Colonic mucosa (tissue), 4 donors: ENCODE measurements around the gene DCUN1D3. TPM values are rescaled to one million over a fixed set of nuclear protein-coding genes. Genes with fewer than 3 reads are reported as not detected.

Source experiments
- DNase-seq: peaks from one replicate; pipeline ENCODE4 v3.0.0-alpha.2; 2020
- H3K27ac ChIP-seq: fragments of 200-600 bp; one replicate; pipeline ENCODE4 v1.8.0; 2021
- H3K27me3 ChIP-seq: fragments of 200-600 bp; one replicate; pipeline ENCODE4 v1.8.0; 2021
- H3K36me3 ChIP-seq: fragments of 200-600 bp; one replicate; pipeline ENCODE4 v1.8.0; 2021
- H3K4me1 ChIP-seq: fragments of 200-600 bp; one replicate; pipeline ENCODE4 v1.8.0; 2021; ENCODE audit warnings: mild to moderate bottlenecking
- H3K4me3 ChIP-seq: fragments of 200-600 bp; one replicate; pipeline ENCODE4 v1.8.0; 2021
- H3K9ac ChIP-seq, 2 donors: one replicate each; pipeline ENCODE4 v1.7.0; 2013; ENCODE audit warnings: control low read depth in 2 of 2, low read depth in 2 of 2, low read length in 2 of 2
- H3K9me3 ChIP-seq: fragments of 200-600 bp; one replicate; pipeline ENCODE4 v1.8.0; 2021
- intact Hi-C: fragments of 100-400 bp; cut with DNase I; formaldehyde crosslinking; loops from one replicate; pipeline ENCODE4 v1.14.1; 2022
- total RNA-seq, 2 donors: library from RNA; stranded (reverse); fragmentation: NEBNext Ultra II Directional in 1 of 2; extraction: Animal tissue kit (Norgen Biotek cat#: 25700) in 1 of 2; gene quantifications; one replicate each; pipeline ENCODE4 v1.2.1, GENCODE V29; 2021
- TF ChIP-seq, protein P1 (sequence below): fragments of 200-600 bp; IDR thresholded peaks from one replicate; pipeline ENCODE4 v1.8.0; 2022; ENCODE audit warnings: antibody characterized with exemption, mild to moderate bottlenecking
- donor health status: healthy.
- donor health status: DM: no; HTN: no; CAD: no.
- donor health status: DM: no; HTN: no; CAD: no.

Gene DCUN1D3
- total RNA-seq, 2 donors from 2014 or later, result 6.0 to 15.0 TPM

DNA sequence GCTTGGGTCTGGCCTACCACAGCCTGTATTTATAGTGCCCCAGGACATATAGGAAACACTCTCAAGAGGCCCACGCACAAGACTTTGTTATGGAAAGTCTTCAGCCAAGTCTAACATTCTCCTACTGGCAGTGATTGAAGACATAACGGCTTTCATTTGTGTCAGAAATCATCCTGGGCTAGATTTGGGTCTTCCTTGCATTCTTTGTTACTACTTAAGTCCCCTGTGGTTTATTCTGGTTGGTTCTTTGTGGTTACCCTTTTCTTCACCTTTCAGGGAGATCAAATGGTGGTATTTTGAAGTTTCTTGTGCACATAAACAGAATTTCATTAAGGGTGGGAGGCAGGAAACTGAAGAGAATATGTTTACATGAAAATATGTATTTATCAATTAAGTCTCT lies 56.1 kb downstream of the DCUN1D3 start:
- Histone ChIP-seq H3K36me3 (no peaks in the 10 kb centered on the region), H3K27ac (no peak overlapping the region), H3K9ac (no peak overlapping the region), H3K4me1 (no peaks in the 10 kb centered on the region), H3K4me3 (no peak overlapping the region), H3K9me3 (no peaks in the 10 kb centered on the region), H3K27me3 (no peaks in the 10 kb centered on the region)
- DNase-seq, result no peak
- TF ChIP-seq, protein P1, sequence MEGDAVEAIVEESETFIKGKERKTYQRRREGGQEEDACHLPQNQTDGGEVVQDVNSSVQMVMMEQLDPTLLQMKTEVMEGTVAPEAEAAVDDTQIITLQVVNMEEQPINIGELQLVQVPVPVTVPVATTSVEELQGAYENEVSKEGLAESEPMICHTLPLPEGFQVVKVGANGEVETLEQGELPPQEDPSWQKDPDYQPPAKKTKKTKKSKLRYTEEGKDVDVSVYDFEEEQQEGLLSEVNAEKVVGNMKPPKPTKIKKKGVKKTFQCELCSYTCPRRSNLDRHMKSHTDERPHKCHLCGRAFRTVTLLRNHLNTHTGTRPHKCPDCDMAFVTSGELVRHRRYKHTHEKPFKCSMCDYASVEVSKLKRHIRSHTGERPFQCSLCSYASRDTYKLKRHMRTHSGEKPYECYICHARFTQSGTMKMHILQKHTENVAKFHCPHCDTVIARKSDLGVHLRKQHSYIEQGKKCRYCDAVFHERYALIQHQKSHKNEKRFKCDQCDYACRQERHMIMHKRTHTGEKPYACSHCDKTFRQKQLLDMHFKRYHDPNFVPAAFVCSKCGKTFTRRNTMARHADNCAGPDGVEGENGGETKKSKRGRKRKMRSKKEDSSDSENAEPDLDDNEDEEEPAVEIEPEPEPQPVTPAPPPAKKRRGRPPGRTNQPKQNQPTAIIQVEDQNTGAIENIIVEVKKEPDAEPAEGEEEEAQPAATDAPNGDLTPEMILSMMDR, result no peak
- intact Hi-C loops, result no loop called here

DNA sequence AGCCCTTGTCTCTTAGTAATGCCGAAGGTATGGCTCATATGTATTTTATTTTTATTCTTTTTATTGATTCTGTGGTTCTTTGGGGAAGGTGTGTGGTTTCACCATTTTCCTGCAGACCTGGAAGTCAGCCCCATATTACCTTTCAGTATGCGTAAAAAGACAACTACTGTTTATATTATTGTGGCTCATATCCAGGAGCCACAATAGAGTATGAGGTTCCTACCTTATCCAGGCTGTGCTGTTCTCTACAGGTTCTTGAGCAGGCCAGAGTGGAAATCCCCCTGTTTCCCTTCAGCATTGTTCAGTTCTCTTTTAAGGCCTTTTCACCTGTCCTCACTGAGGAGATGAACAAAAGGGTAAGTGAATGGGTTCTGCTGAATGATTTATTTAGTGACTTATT lies 60.7 kb downstream of the DCUN1D3 start:
- intact Hi-C loops, result no loop called here
- Histone ChIP-seq H3K9me3 (no peaks in the 10 kb centered on the region), H3K27me3 (no peaks in the 10 kb centered on the region), H3K4me3 (no peak overlapping the region), H3K4me1 (no peaks in the 10 kb centered on the region), H3K9ac (no peak overlapping the region), H3K36me3 (no peaks in the 10 kb centered on the region), H3K27ac (no peak overlapping the region)
- TF ChIP-seq, protein P1, result no peak
- no peak for DNase-seq

DNA sequence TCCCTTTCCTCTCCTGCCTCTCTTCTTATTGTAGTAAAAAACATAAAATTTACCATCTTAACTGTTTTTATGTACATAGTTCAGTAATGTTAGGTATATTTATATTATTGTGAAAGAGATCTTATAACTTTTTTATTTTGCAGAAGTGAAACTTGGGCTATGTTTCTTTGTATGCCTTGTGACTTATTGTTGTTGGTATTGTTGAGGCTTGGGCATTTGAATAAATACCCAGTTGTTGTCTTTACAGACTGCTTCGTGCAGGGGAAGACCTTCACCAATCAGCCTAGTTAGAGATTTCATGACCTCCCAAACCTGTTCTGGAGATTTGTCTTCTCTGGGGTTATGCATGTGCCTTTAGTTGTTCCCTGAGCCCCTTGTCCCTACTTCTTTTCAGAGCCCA lies 61.9 kb downstream of the DCUN1D3 start:
- Histone ChIP-seq H3K9me3 (no peaks in the 10 kb centered on the region), H3K27ac (no peak overlapping the region), H3K4me3 (no peak overlapping the region), H3K27me3 (no peaks in the 10 kb centered on the region), H3K9ac (no peak overlapping the region), H3K36me3 (no peaks in the 10 kb centered on the region), H3K4me1 (no peaks in the 10 kb centered on the region)
- TF ChIP-seq, protein P1, result no peak
- no peak for DNase-seq
- intact Hi-C loops, result no loop called here

DNA sequence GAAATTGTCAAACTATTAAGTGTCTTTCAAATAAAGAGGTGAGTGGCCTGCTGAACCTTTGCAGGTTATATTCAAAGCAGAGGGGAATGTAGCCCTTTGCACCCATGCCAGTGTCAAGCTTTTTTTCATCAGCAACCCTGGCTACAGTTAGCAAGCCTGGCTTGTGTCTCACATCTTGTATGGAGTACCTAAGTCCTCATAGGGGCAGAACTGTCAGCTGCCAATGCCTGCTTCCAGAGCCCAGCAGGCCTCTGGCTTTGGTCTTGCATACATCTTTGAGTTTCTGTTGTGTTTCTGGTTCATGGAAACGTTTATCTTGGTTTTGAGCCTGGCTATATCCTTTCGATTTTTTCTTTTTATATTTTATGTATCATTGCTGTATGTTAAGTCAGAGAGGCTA lies 67.1 kb downstream of the DCUN1D3 start:
- Histone ChIP-seq H3K4me1 (no peaks in the 10 kb centered on the region), H3K27ac (no peak overlapping the region), H3K9me3 (no peaks in the 10 kb centered on the region), H3K4me3 (no peak overlapping the region), H3K9ac (no peak overlapping the region), H3K27me3 (no peaks in the 10 kb centered on the region), H3K36me3 (no peaks in the 10 kb centered on the region)
- TF ChIP-seq, protein P1, result no peak
- intact Hi-C loops, result no loop called here
- DNase-seq, result no peak

DNA sequence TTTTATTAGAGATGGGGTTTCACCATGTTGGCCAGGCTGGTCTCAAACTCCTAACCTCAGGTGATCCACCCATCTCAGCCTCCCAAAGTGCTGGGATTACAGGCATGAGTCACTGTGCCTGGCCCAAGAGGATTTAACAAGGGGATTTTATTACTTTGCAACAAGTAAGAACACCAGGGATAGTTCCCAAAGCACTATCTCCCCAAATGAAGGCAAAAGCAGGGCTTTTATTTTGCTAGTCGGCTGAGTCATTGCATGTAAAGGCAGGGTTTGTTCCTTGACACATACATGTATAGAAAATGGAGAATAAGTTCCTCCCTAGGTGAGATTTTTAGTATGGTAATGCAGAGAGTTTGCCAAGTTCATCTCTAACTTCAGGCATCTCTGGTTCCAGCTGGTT lies 69.8 kb downstream of the DCUN1D3 start:
- DNase-seq, result no peak
- no peaks in the 10 kb centered on the region for H3K4me1 ChIP-seq
- no peaks in the 10 kb centered on the region for H3K9me3 ChIP-seq
- H3K9ac ChIP-seq, result no peak overlapping the region
- no peaks in the 10 kb centered on the region for H3K27me3 ChIP-seq
- no peaks in the 10 kb centered on the region for H3K36me3 ChIP-seq
- intact Hi-C loops, result no loop called here
- no peak overlapping the region for H3K4me3 ChIP-seq
- no peak overlapping the region for H3K27ac ChIP-seq
- TF ChIP-seq, protein P1, result no peak

DNA sequence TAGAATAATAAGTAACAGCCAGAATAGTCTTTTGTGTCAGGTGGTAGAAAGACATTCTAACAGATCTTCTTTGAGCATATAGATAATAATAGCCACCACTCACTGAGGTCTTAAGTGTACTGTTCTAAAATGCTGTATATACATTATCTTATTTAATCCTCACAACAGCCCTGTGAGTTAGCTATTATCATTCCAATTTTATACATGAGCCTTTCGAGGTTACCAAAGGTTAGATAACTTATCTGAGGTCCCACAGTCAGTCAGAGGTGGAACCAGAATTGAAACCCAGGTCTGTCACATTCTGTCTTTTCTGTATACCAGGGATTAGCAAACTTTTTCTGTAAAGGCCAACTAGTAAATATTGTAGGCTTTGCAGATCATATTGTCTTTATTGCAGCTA lies 70.6 kb downstream of the DCUN1D3 start:
- H3K36me3 ChIP-seq, result no peaks in the 10 kb centered on the region
- no peaks in the 10 kb centered on the region for H3K4me1 ChIP-seq
- TF ChIP-seq, protein P1, result no peak
- H3K27me3 ChIP-seq, result no peaks in the 10 kb centered on the region
- no peaks in the 10 kb centered on the region for H3K9me3 ChIP-seq
- DNase-seq, result no peak
- intact Hi-C loops, result no loop called here
- H3K4me3 ChIP-seq, result no peak overlapping the region
- no peak overlapping the region for H3K9ac ChIP-seq
- H3K27ac ChIP-seq, result no peak overlapping the region
